Measurements from ENCODE around the gene OR52E2.

Gene OR52E2

DNA sequence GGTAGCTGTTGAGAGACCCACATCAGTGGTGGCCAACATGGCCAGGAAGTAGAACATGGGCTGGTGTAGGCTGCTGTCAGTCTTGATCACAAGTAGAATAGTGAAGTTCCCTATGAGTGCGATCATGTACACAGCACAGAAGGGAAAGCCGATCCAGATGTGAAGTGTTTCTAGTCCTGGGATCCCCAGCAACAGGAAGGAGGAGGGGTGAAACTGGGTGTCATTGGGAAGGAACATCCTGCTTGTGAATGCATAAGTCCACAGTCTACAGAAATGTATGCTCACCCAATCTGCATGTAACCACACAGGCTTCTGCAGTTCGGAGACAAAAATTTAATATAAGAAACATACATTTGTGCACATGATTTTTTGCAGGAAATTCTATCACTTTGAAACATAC lies at the start of gene OR52E2:
OR52E2 (minus strand) TSS at position 237 of the 400 bp plus-strand sequence; CDS start at position 237, 0 bp downstream.
- H3K27ac ChIP-seq (ENCODE audit: low read depth, low read length), result no peak within 1 kb of the TSS
- H3K36me3 ChIP-seq (ENCODE audit: control insufficient read depth, low read length), result no peaks in the 10 kb centered on the region
- no peaks in the 10 kb centered on the region for H3K79me2 ChIP-seq (ENCODE audit: control insufficient read depth, low read length)
- H3F3A ChIP-seq (ENCODE audit: control insufficient read depth, insufficient read depth), result no peaks in the 10 kb centered on the region
- H3K9me3 ChIP-seq (ENCODE audit: control insufficient read depth, insufficient read depth, low read length), result no peaks in the 10 kb centered on the region
- H4K20me1 ChIP-seq (ENCODE audit: control insufficient read depth, insufficient read depth, low read depth, low read length), result no peaks in the 10 kb centered on the region
- no peaks in the 10 kb centered on the region for H3K4me1 ChIP-seq (ENCODE audit: control insufficient read depth, low read length)
- no peak within 1 kb of the TSS for H3K4me2 ChIP-seq (ENCODE audit: low read length)
- TF ChIP-seq, protein P1, sequence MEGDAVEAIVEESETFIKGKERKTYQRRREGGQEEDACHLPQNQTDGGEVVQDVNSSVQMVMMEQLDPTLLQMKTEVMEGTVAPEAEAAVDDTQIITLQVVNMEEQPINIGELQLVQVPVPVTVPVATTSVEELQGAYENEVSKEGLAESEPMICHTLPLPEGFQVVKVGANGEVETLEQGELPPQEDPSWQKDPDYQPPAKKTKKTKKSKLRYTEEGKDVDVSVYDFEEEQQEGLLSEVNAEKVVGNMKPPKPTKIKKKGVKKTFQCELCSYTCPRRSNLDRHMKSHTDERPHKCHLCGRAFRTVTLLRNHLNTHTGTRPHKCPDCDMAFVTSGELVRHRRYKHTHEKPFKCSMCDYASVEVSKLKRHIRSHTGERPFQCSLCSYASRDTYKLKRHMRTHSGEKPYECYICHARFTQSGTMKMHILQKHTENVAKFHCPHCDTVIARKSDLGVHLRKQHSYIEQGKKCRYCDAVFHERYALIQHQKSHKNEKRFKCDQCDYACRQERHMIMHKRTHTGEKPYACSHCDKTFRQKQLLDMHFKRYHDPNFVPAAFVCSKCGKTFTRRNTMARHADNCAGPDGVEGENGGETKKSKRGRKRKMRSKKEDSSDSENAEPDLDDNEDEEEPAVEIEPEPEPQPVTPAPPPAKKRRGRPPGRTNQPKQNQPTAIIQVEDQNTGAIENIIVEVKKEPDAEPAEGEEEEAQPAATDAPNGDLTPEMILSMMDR (IDR thresholded peaks at IDR 0.05; ENCODE audit: low read depth, low read length, poor library complexity, severe bottlenecking), result no peak
- TF ChIP-seq EZH2phosphoT487 (IDR thresholded peaks at IDR 0.05; ENCODE audit: borderline replicate concordance, low read length), result no peak
- H3K4me3 ChIP-seq (ENCODE audit: low read length), result no peak within 1 kb of the TSS
- no peaks in the 10 kb centered on the region for H3K27me3 ChIP-seq (ENCODE audit: control insufficient read depth, low read length)
- H3K9me2 ChIP-seq (replicated peaks; ENCODE audit: control insufficient read depth, low read length), result no peaks in the 10 kb centered on the region

DNA sequence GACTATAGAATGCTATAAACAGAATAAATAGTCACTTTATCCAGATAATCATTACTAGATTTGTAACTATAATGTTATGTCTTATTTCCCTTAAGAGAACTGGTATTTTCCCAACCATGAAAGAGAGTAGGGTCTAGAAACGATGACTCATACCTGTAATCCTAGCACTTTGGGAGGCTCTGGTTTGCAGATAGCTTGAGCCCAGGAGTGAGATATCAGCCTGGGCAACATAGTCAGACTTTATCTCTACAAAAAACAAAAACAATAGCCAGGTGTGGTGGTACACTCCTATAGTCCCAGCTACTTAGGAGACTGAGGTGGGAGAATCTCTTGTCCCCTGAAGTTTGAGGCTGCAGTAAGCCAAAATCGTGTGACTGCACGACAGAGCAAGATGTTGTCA lies 47.9 kb upstream of the OR52E2 start:
- TF ChIP-seq EZH2phosphoT487 (IDR thresholded peaks at IDR 0.05; ENCODE audit: borderline replicate concordance, low read length), result no peak
- Histone ChIP-seq H3K27me3 (ENCODE audit: control insufficient read depth, low read length) (no peaks in the 10 kb centered on the region), H3K9me2 (replicated peaks; ENCODE audit: control insufficient read depth, low read length) (no peaks in the 10 kb centered on the region), H3K27ac (ENCODE audit: low read depth, low read length) (no peak overlapping the region), H3K36me3 (ENCODE audit: control insufficient read depth, low read length) (no peaks in the 10 kb centered on the region), H3K4me2 (ENCODE audit: low read length) (no peak overlapping the region), H3F3A (ENCODE audit: control insufficient read depth, insufficient read depth) (no peaks in the 10 kb centered on the region), H3K4me1 (ENCODE audit: control insufficient read depth, low read length) (no peaks in the 10 kb centered on the region), H3K9me3 (ENCODE audit: control insufficient read depth, insufficient read depth, low read length) (no peaks in the 10 kb centered on the region), H3K4me3 (ENCODE audit: low read length) (no peak overlapping the region), H3K79me2 (ENCODE audit: control insufficient read depth, low read length) (no peaks in the 10 kb centered on the region), H4K20me1 (ENCODE audit: control insufficient read depth, insufficient read depth, low read depth, low read length) (no peaks in the 10 kb centered on the region)

DNA sequence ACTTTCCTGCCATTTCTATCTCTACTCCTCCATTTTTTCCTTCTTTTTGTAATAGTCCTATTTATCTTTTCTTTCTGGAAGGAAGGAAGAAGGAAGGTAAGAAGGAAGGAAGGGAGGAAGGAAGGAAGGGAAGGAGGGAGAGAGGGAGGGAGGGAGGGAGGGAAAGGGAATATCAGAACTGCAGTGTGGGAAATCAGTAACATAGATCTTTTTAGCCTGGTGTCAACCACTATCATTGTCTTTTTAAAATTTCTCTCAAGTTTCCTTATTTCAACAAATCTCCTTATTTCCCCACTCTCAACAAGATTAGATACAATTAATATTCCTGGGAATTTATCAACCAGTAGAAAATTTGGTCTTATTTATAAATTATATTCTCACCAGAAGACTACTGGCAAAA lies 43.6 kb upstream of the OR52E2 start:
- no peak overlapping the region for H3K4me3 ChIP-seq (ENCODE audit: low read length)
- no peaks in the 10 kb centered on the region for H3K9me2 ChIP-seq (replicated peaks; ENCODE audit: control insufficient read depth, low read length)
- no peaks in the 10 kb centered on the region for H3K36me3 ChIP-seq (ENCODE audit: control insufficient read depth, low read length)
- H3K4me1 ChIP-seq (ENCODE audit: control insufficient read depth, low read length), result no peaks in the 10 kb centered on the region
- H3F3A ChIP-seq (ENCODE audit: control insufficient read depth, insufficient read depth), result no peaks in the 10 kb centered on the region
- no peak overlapping the region for H3K27ac ChIP-seq (ENCODE audit: low read depth, low read length)
- H4K20me1 ChIP-seq (ENCODE audit: control insufficient read depth, insufficient read depth, low read depth, low read length), result no peaks in the 10 kb centered on the region
- H3K27me3 ChIP-seq (ENCODE audit: control insufficient read depth, low read length), result no peaks in the 10 kb centered on the region
- TF ChIP-seq, protein P1 (IDR thresholded peaks at IDR 0.05; ENCODE audit: low read depth, low read length, poor library complexity, severe bottlenecking), result no peak
- TF ChIP-seq EZH2phosphoT487 (IDR thresholded peaks at IDR 0.05; ENCODE audit: borderline replicate concordance, low read length), result no peak
- H3K4me2 ChIP-seq (ENCODE audit: low read length), result no peak overlapping the region
- no peaks in the 10 kb centered on the region for H3K79me2 ChIP-seq (ENCODE audit: control insufficient read depth, low read length)
- no peaks in the 10 kb centered on the region for H3K9me3 ChIP-seq (ENCODE audit: control insufficient read depth, insufficient read depth, low read length)

DNA sequence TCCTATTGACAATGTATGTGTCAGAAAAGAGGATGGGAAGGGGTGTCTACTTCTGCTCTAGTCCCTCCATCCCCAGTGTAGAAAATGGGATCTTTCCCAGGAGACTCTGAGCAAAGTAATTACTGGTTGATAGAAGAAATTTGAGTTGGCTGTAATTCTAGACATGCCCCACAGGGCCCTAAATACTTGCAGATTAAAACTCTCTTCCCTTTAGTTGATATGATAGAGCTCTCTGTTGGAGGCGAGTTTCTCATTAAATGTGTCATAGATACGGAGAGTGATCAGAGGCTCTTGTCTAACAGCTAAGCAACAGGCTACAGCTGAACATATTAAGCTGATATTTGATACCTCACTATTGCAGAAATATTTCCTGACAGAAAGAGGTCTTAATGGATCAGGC lies 42.8 kb upstream of the OR52E2 start:
- no peak overlapping the region for H3K4me2 ChIP-seq (ENCODE audit: low read length)
- H3K9me2 ChIP-seq (replicated peaks; ENCODE audit: control insufficient read depth, low read length), result no peaks in the 10 kb centered on the region
- no peaks in the 10 kb centered on the region for H3K79me2 ChIP-seq (ENCODE audit: control insufficient read depth, low read length)
- no peak overlapping the region for H3K27ac ChIP-seq (ENCODE audit: low read depth, low read length)
- TF ChIP-seq, protein P1 (IDR thresholded peaks at IDR 0.05; ENCODE audit: low read depth, low read length, poor library complexity, severe bottlenecking), result no peak
- no peaks in the 10 kb centered on the region for H3K36me3 ChIP-seq (ENCODE audit: control insufficient read depth, low read length)
- no peaks in the 10 kb centered on the region for H3F3A ChIP-seq (ENCODE audit: control insufficient read depth, insufficient read depth)
- H3K9me3 ChIP-seq (ENCODE audit: control insufficient read depth, insufficient read depth, low read length), result no peaks in the 10 kb centered on the region
- H3K27me3 ChIP-seq (ENCODE audit: control insufficient read depth, low read length), result no peaks in the 10 kb centered on the region
- no peaks in the 10 kb centered on the region for H3K4me1 ChIP-seq (ENCODE audit: control insufficient read depth, low read length)
- no peak overlapping the region for H3K4me3 ChIP-seq (ENCODE audit: low read length)
- H4K20me1 ChIP-seq (ENCODE audit: control insufficient read depth, insufficient read depth, low read depth, low read length), result no peaks in the 10 kb centered on the region
